ENCODE data around the gene TMC2.

Gene TMC2

DNA sequence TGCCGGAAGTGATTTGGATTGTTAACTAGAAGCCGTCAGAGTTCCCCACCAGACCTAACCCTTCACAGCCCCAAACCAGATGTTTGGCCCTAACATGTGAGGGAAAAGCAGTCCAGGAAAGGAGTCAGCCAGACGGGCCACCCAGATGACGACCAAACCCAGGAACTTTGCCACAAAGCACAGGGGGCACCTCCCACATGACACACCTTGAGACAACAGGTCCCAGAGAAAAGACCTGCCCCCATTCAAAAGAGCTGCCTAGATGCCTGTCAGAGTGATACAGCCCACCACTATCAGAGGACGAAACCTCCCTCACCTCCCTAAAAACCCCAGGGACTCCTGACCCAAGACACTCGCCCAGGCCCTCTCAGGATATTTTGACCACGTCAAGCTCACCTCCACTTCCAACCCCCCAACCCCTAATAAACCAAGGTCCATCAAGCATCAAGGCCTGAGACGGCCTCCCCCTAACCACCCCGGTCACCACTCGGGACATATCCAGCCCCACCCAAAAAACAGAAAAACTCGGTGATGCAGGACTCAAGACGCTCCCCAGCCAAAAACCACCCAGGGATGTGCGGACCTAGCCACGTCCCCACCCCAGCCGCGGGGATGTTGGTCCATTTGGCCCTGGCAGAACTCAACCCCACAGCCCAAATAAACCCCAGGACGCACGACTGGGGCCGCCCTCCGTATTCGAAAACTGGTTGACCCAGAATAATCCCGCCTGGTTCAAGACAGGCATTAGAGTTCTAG lies 28.3 kb upstream of the TMC2 start:
- Histone ChIP-seq H3K9ac (ENCODE audit: low read length) (peak overlapping the region; percentile 82), H4K5ac (ENCODE audit: low read length) (no peak overlapping the region), H3K79me1 (ENCODE audit: low read length) (peaks cover 1% of the 10 kb centered on the region), H2BK15ac (replicated peaks; ENCODE audit: low read depth) (no peak overlapping the region), H2BK5ac (ENCODE audit: low read length) (no peak overlapping the region), H3K4me2 (ENCODE audit: low read length) (peak overlapping the region; percentile 74), H3K4me1 (ENCODE audit: control insufficient read depth, low read depth, low read length) (peaks cover 8% of the 10 kb centered on the region), H3K36me3 (ENCODE audit: control insufficient read depth, insufficient read depth, low read length) (no peaks in the 10 kb centered on the region), H3K18ac (ENCODE audit: low read length) (no peak overlapping the region), H3K4me3 (ENCODE audit: low read length) (peak overlapping the region; percentile 67), H4K8ac (ENCODE audit: low read depth, low read length) (no peak overlapping the region), H3K79me2 (ENCODE audit: control insufficient read depth, insufficient read depth, low read length) (no peaks in the 10 kb centered on the region), H3K56ac (ENCODE audit: low read length) (peak overlapping the region; percentile 96), H3K27me3 (ENCODE audit: insufficient read depth, low read length, poor library complexity) (peaks cover 4% of the 10 kb centered on the region), H3K23ac (ENCODE audit: low read length) (no peak overlapping the region), H2AK5ac (ENCODE audit: low read length) (no peak overlapping the region), H2BK120ac (ENCODE audit: low read depth, low read length) (no peak overlapping the region), H3K27ac (ENCODE audit: low read depth, low read length) (no peak overlapping the region), H3K4ac (ENCODE audit: low read depth, low read length) (no peak overlapping the region)
- DNase-seq: no peak
- no CpG with 5 or more reads among the region's 22 CpGs for WGBS (ENCODE audit: extremely low coverage, insufficient coverage, low lambda C conversion rate)

DNA sequence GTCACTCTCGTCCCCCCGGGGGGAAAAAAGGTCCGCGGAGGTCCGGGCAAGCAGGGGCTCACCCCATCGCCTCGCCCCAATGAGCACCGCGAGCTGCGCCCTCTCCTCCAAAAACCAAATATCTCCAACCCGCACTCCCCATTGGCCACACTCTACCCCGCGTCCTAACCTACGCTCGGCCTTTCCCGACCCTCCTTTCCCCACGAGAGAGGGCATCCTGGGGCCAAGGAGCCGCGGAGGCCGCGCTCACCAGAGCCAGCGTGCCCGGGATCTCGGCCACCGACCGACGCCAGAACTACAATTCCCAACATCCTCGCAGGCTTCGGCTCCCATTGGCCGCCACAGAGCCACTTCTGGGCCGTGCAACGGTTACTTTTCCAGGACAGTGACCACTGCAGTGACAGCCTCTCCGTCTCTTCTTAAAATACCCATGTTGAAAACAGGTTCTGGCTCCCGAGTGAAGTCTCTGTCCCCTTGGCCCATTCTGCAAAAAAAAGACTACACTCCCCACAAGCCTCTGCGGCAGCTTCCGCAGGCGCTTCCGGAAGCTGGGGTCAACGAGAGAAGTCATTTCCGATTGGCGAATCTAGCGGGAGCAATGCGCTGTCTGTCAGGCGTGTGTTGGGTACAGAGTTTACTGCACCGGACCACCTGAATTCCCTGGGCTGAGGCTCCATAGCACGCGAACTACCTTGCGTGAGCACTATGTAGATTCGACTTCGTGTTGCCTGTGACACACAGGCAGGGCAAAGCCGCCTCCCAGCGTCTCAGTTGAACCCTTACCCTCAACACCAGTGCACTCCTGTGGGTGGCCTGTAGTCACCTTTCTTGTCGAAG lies 27.5 kb upstream of the TMC2 start, which contains the start of gene ZNF343:
ZNF343 (minus strand) TSS at position 285 of the 837 bp plus-strand sequence. CDS start 15,020 bp downstream, outside the sequence.
- Histone ChIP-seq H3K27ac (ENCODE audit: low read depth, low read length) (no peak within 1 kb of the TSS), H4K5ac (ENCODE audit: low read length) (peak within 1 kb of the TSS; percentile 99), H3K36me3 (ENCODE audit: control insufficient read depth, insufficient read depth, low read length) (no peaks in the 10 kb centered on the region), H3K23ac (ENCODE audit: low read length) (no peak within 1 kb of the TSS), H3K79me1 (ENCODE audit: low read length) (peaks cover 1% of the 10 kb centered on the region), H3K27me3 (ENCODE audit: insufficient read depth, low read length, poor library complexity) (peaks cover 4% of the 10 kb centered on the region), H4K8ac (ENCODE audit: low read depth, low read length) (no peak within 1 kb of the TSS), H3K4me2 (ENCODE audit: low read length) (peak within 1 kb of the TSS; percentile 99), H3K9ac (ENCODE audit: low read length) (peak within 1 kb of the TSS; percentile 82), H3K79me2 (ENCODE audit: control insufficient read depth, insufficient read depth, low read length) (no peaks in the 10 kb centered on the region), H3K4me3 (ENCODE audit: low read length) (peak within 1 kb of the TSS; percentile 67), H2AK5ac (ENCODE audit: low read length) (no peak within 1 kb of the TSS), H3K18ac (ENCODE audit: low read length) (peak within 1 kb of the TSS; percentile 33), H3K4ac (ENCODE audit: low read depth, low read length) (no peak within 1 kb of the TSS), H3K56ac (ENCODE audit: low read length) (peak within 1 kb of the TSS; percentile 96), H2BK15ac (replicated peaks; ENCODE audit: low read depth) (no peak within 1 kb of the TSS), H2BK5ac (ENCODE audit: low read length) (peak within 1 kb of the TSS; percentile 88), H3K4me1 (ENCODE audit: control insufficient read depth, low read depth, low read length) (peaks cover 8% of the 10 kb centered on the region), H2BK120ac (ENCODE audit: low read depth, low read length) (no peak within 1 kb of the TSS)
- peak; percentile 91 for DNase-seq
- WGBS (ENCODE audit: extremely low coverage, insufficient coverage, low lambda C conversion rate): no CpG with 5 or more reads among the region's 53 CpGs

- Histone ChIP-seq H3K4ac (ENCODE audit: low read depth, low read length) (no peak overlapping the region), H3K4me1 (ENCODE audit: control insufficient read depth, low read depth, low read length) (peaks cover 8% of the 10 kb centered on the region), H2AK5ac (ENCODE audit: low read length) (no peak overlapping the region), H2BK5ac (ENCODE audit: low read length) (no peak overlapping the region), H3K79me1 (ENCODE audit: low read length) (peaks cover 1% of the 10 kb centered on the region), H3K36me3 (ENCODE audit: control insufficient read depth, insufficient read depth, low read length) (no peaks in the 10 kb centered on the region), H3K27me3 (ENCODE audit: insufficient read depth, low read length, poor library complexity) (peaks cover 4% of the 10 kb centered on the region), H3K18ac (ENCODE audit: low read length) (no peak overlapping the region), H3K4me3 (ENCODE audit: low read length) (peak overlapping the region; percentile 51), H4K5ac (ENCODE audit: low read length) (no peak overlapping the region), H2BK120ac (ENCODE audit: low read depth, low read length) (no peak overlapping the region), H3K4me2 (ENCODE audit: low read length) (peak overlapping the region; percentile 99), H2BK15ac (replicated peaks; ENCODE audit: low read depth) (no peak overlapping the region), H3K9ac (ENCODE audit: low read length) (peak overlapping the region; percentile 77), H3K56ac (ENCODE audit: low read length) (peak overlapping the region; percentile 88), H3K27ac (ENCODE audit: low read depth, low read length) (no peak overlapping the region), H3K23ac (ENCODE audit: low read length) (no peak overlapping the region), H3K79me2 (ENCODE audit: control insufficient read depth, insufficient read depth, low read length) (no peaks in the 10 kb centered on the region), H4K8ac (ENCODE audit: low read depth, low read length) (no peak overlapping the region)
- WGBS (ENCODE audit: extremely low coverage, insufficient coverage, low lambda C conversion rate): no CpG with 5 or more reads among the region's 9 CpGs
- DNase-seq: peak; percentile 65
Observed at GRCh38 chr20:2509468-2509781, 26.9 kb upstream of the TMC2 start.

DNA sequence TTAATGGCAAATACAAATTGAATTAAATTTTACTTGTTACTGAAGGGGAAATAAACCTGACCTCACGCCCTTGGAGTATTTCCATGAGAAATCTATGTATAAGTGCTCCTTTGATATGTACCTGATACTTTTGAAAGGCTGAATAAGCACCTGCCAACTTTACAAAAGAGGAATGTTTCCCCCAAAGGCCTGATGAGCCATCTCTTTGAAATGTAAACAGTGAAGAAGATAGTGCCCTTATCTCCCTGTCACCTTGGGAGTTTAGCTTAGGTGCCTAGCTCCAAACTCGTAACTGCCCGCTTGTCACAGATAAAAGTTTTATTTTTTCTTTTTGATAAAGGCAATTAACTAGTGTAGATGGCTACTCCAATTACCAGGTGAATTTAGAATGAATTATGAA lies 26.6 kb upstream of the TMC2 start:
- peak; percentile 83 for DNase-seq
- Histone ChIP-seq H2BK15ac (replicated peaks; ENCODE audit: low read depth) (no peak overlapping the region), H3K4ac (ENCODE audit: low read depth, low read length) (no peak overlapping the region), H3K4me3 (ENCODE audit: low read length) (no peak overlapping the region), H2BK5ac (ENCODE audit: low read length) (no peak overlapping the region), H2AK5ac (ENCODE audit: low read length) (no peak overlapping the region), H3K4me1 (ENCODE audit: control insufficient read depth, low read depth, low read length) (peaks cover 8% of the 10 kb centered on the region), H4K8ac (ENCODE audit: low read depth, low read length) (no peak overlapping the region), H3K18ac (ENCODE audit: low read length) (no peak overlapping the region), H3K56ac (ENCODE audit: low read length) (no peak overlapping the region), H3K79me2 (ENCODE audit: control insufficient read depth, insufficient read depth, low read length) (no peaks in the 10 kb centered on the region), H3K27me3 (ENCODE audit: insufficient read depth, low read length, poor library complexity) (peaks cover 4% of the 10 kb centered on the region), H3K9ac (ENCODE audit: low read length) (no peak overlapping the region), H3K23ac (ENCODE audit: low read length) (no peak overlapping the region), H2BK120ac (ENCODE audit: low read depth, low read length) (no peak overlapping the region), H3K27ac (ENCODE audit: low read depth, low read length) (no peak overlapping the region), H3K4me2 (ENCODE audit: low read length) (no peak overlapping the region), H3K79me1 (ENCODE audit: low read length) (peaks cover 1% of the 10 kb centered on the region), H4K5ac (ENCODE audit: low read length) (no peak overlapping the region), H3K36me3 (ENCODE audit: control insufficient read depth, insufficient read depth, low read length) (no peaks in the 10 kb centered on the region)
- no CpG with 5 or more reads among the region's 3 CpGs for WGBS (ENCODE audit: extremely low coverage, insufficient coverage, low lambda C conversion rate)

DNA sequence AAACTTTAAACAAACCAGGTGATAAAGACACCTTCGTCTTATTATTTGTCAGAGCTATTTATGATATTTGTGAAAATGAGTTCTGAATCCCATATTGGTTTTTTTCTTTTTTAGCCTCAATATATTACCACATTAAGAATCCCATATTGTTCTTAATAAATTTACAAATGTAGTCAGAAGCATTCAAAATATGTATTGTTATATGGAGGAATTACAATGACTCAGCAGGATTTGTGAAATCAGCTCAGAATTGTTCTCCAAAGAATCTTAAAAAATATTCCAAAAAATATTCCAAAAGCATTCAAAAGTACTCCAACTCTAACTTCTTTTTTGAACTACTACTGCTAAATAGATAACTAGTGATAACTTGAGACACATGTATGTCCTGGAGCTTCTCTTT lies 21.2 kb upstream of the TMC2 start:
- Histone ChIP-seq H3K4me3 (ENCODE audit: low read length) (no peak overlapping the region), H4K5ac (ENCODE audit: low read length) (no peak overlapping the region), H3K23ac (ENCODE audit: low read length) (no peak overlapping the region), H4K8ac (ENCODE audit: low read depth, low read length) (no peak overlapping the region), H3K27ac (ENCODE audit: low read depth, low read length) (no peak overlapping the region), H3K4me1 (ENCODE audit: control insufficient read depth, low read depth, low read length) (peaks cover 4% of the 10 kb centered on the region), H3K18ac (ENCODE audit: low read length) (no peak overlapping the region), H3K9ac (ENCODE audit: low read length) (no peak overlapping the region), H2BK120ac (ENCODE audit: low read depth, low read length) (no peak overlapping the region), H3K36me3 (ENCODE audit: control insufficient read depth, insufficient read depth, low read length) (no peaks in the 10 kb centered on the region), H2BK15ac (replicated peaks; ENCODE audit: low read depth) (no peak overlapping the region), H2AK5ac (ENCODE audit: low read length) (no peak overlapping the region), H3K4ac (ENCODE audit: low read depth, low read length) (no peak overlapping the region), H2BK5ac (ENCODE audit: low read length) (no peak overlapping the region), H3K79me1 (ENCODE audit: low read length) (no peaks in the 10 kb centered on the region), H3K27me3 (ENCODE audit: insufficient read depth, low read length, poor library complexity) (peaks cover 2% of the 10 kb centered on the region), H3K79me2 (ENCODE audit: control insufficient read depth, insufficient read depth, low read length) (no peaks in the 10 kb centered on the region), H3K4me2 (ENCODE audit: low read length) (no peak overlapping the region), H3K56ac (ENCODE audit: low read length) (no peak overlapping the region)
- WGBS (ENCODE audit: extremely low coverage, insufficient coverage, low lambda C conversion rate): no CpG with 5 or more reads among the region's 1 CpG
- no peak for DNase-seq

Measured in mesendoderm (in vitro differentiated cells).